Activated naive CD4-positive, alpha-beta T cell treated with anti-CD3 and anti-CD28 coated beads for 36 hours (primary cell): ENCODE measurements around the gene CDKN2A. TPM values are rescaled to one million over a fixed set of nuclear protein-coding genes. Genes with fewer than 3 reads are reported as not detected.

Experiments
- CTCF ChIA-PET: fragments of 350-600 bp; sonication (Branson Sonifier 250); formaldehyde crosslinking; loops from one replicate; lab custom pipeline; 2021; ENCODE audit warnings: antibody characterized with exemption; lab: Charles Lee
- DNase-seq: peaks from one replicate; pipeline ENCODE4 v3.0.0-alpha.2; 2020
- H3K27ac Mint-ChIP-seq: one replicate; pipeline ENCODE4 v1.8.0; 2021; ENCODE audit warnings: mild to moderate bottlenecking, mixed read lengths
- H3K27me3 Mint-ChIP-seq: one replicate; pipeline ENCODE4 v1.8.0; 2021; ENCODE audit warnings: low read depth, mixed read lengths
- H3K36me3 Mint-ChIP-seq: one replicate; pipeline ENCODE4 v1.8.0; 2021; ENCODE audit warnings: low read depth, mixed read lengths
- H3K4me1 Mint-ChIP-seq: one replicate; pipeline ENCODE4 v1.8.0; 2021; ENCODE audit warnings: low read depth, mixed read lengths
- H3K4me3 Mint-ChIP-seq: one replicate; pipeline ENCODE4 v1.8.0; 2021; ENCODE audit warnings: mild to moderate bottlenecking, moderate library complexity, mixed read lengths
- H3K9me3 Mint-ChIP-seq: one replicate; pipeline ENCODE4 v1.8.0; 2021; ENCODE audit warnings: mixed read lengths
- intact Hi-C: fragments of 100-400 bp; cut with micrococcal nuclease; formaldehyde crosslinking; loops from one replicate; pipeline ENCODE4 v1.15.1; 2023
- total RNA-seq, 2 experiments: library from RNA; stranded (reverse); gene quantifications; one replicate each; pipeline ENCODE4 v1.2.3, GENCODE V29; 2021

CDKN2A gene
- total RNA-seq, 2 experiments from 2014 or later: 0.57 to 0.89 TPM

DNA sequence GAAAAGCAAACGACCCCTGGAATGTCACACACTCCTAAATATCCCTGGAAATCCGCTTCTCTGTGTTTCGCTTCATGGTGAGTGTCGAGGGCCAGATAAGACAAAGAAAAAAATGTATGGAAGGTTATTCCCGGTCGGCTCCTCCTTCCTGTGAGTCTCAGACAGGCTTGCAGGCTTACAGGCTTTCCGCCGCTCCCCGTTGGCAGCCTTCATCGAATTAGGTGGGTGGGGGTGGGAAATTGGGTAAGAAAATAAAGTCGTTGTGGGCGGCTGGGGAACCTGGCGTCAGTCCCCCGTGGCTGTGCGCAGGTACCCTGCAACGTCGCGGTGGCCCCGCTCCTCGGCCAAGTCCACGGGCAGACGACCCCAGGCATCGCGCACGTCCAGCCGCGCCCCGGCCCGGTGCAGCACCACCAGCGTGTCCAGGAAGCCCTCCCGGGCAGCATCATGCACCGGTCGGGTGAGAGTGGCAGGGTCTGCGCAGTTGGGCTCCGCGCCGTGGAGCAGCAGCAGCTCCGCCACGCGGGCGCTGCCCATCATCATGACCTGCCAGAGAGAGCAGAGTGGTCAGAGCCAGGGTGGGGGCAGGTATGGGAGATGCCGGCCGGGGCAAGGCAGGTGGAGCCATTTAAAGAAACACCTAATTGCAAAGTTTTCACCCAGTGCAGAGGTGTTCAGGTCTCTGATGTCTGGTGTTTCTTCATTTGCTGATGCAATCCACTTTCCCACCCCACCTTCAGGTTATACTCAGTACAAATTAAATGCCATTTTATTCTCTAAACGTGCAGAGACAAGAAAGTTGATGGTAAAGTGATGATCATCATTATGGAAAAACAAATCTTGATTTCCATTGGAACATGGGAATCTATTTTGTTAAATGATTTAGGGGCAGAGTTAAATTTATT is 11.8 kb upstream of the CDKN2A start:
- DNase-seq: no peak
- H3K4me3 Mint-ChIP-seq: no peak overlapping the region
- H3K27me3 Mint-ChIP-seq: peaks cover 66% of the 10 kb centered on the region
- no peak overlapping the region for H3K27ac Mint-ChIP-seq
- no peaks in the 10 kb centered on the region for H3K36me3 Mint-ChIP-seq
- H3K4me1 Mint-ChIP-seq: peaks cover 18% of the 10 kb centered on the region
- H3K9me3 Mint-ChIP-seq: no peaks in the 10 kb centered on the region
- intact Hi-C loops: loop anchor here (10.0 kb wide), 1 partner anchor 971 kb away; the partner anchor contains the start of gene HACD4
- CTCF ChIA-PET: interaction anchor here (0.9 to 3.5 kb wide), 4 partner anchors 9 to 233 kb away, joined by 3 to 68 read pairs (median 8); no protein-coding TSS in a partner anchor

GRCh38 chr9:22005021-22005701 is 11.0 kb upstream of the CDKN2A start:
- peak overlapping the region; percentile 37 for H3K4me3 Mint-ChIP-seq
- CTCF ChIA-PET: no interaction called here
- no peaks in the 10 kb centered on the region for H3K36me3 Mint-ChIP-seq
- H3K4me1 Mint-ChIP-seq: peaks cover 18% of the 10 kb centered on the region
- H3K9me3 Mint-ChIP-seq: no peaks in the 10 kb centered on the region
- no peak overlapping the region for H3K27ac Mint-ChIP-seq
- H3K27me3 Mint-ChIP-seq: peaks cover 61% of the 10 kb centered on the region
- intact Hi-C loops: loop anchor here (10.0 kb wide), 1 partner anchor 970 kb away; the partner anchor contains the start of gene HACD4
- DNase-seq: peak; percentile 50

GRCh38 chr9:22002038-22002437 is 7.8 kb upstream of the CDKN2A start:
- DNase-seq: no peak
- CTCF ChIA-PET: no interaction called here
- Mint-ChIP-seq H3K27ac (no peak overlapping the region), H3K9me3 (no peaks in the 10 kb centered on the region), H3K4me3 (no peak overlapping the region), H3K4me1 (peaks cover 11% of the 10 kb centered on the region), H3K27me3 (peaks cover 52% of the 10 kb centered on the region), H3K36me3 (no peaks in the 10 kb centered on the region)
- intact Hi-C loops: loop anchor here (10.0 kb wide), 1 partner anchor 967 kb away; the partner anchor contains the start of gene HACD4

DNA sequence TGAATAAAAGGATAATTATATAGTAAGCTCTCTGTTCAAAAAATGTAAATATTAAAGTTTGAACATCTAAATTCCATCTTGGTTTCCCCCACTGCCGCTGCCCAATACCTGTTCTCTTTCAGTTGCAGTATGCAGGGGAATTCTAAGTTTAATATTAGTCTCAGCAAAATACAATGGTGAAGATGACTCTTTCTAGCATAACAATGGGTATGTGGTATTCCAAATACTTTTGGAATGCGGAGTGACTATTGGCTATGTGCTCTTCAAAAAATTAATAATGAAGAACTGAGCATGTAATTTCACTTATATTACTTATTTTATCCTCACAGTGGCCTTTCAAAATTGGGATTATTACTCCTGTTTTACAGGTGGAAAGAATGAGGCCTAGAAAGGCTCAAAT is 3.8 kb upstream of the CDKN2A start:
- intact Hi-C loops: loop anchor here (10.0 kb wide), 1 partner anchor 443 kb away; no protein-coding TSS in a partner anchor
- no peaks in the 10 kb centered on the region for H3K9me3 Mint-ChIP-seq
- H3K27ac Mint-ChIP-seq: no peak overlapping the region
- CTCF ChIA-PET: interaction anchor here (1.0 kb wide), 2 partner anchors 11 to 185 kb away, joined by 3 read pairs; partner anchors contain the start of gene CDKN2B
- no peaks in the 10 kb centered on the region for H3K36me3 Mint-ChIP-seq
- peaks cover 47% of the 10 kb centered on the region for H3K27me3 Mint-ChIP-seq
- peaks cover 10% of the 10 kb centered on the region for H3K4me1 Mint-ChIP-seq
- no peak overlapping the region for H3K4me3 Mint-ChIP-seq
- DNase-seq: no peak

DNA sequence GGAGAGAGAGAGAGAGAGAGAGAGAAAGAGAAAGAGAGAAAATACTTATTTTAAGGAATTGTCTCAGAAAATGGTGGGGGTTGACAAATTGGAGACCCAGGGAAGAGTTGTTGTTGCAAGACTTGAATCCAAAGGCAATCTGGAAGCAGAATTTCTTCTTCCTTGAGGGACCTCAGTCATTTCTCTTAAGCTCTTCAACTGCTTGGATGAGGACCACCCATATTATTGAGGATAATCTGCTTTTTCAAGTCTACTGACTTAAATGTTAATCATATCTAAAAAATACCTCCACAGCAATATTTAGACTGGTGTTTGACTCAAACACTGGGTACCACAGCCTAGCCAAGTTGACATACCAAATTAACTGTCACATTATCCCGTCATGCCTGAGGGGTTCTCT is 3.3 kb upstream of the CDKN2A start:
- H3K27me3 Mint-ChIP-seq: peaks cover 45% of the 10 kb centered on the region
- intact Hi-C loops: loop anchor here (10.0 kb wide), 1 partner anchor 443 kb away; no protein-coding TSS in a partner anchor
- H3K9me3 Mint-ChIP-seq: no peaks in the 10 kb centered on the region
- H3K36me3 Mint-ChIP-seq: no peaks in the 10 kb centered on the region
- H3K4me3 Mint-ChIP-seq: no peak overlapping the region
- peaks cover 10% of the 10 kb centered on the region for H3K4me1 Mint-ChIP-seq
- no peak overlapping the region for H3K27ac Mint-ChIP-seq
- CTCF ChIA-PET: interaction anchor here (0.6 to 1.3 kb wide), 5 partner anchors 9 to 241 kb away, joined by 3 to 5 read pairs (median 3); partner anchors contain the start of genes CDKN2B and MTAP
- DNase-seq: no peak

DNA sequence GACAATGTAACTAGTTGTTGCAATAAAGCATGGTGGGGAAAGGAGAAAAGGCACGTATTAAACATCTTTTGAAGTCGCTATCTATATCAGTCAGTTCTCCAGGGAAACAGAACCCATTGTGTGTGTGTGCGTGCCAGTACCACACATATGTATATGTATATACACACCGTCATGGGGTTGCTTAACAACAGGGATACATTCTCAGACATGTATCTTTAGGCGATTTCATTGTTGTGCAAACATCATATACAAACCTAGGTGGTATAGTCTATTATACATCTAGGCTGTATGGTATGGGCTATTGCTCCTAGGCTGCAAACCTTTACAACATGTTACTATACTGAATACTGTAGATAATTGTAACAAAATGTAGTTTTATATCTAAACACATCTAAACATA is 2.7 kb upstream of the CDKN2A start:
- DNase-seq: no peak
- H3K4me3 Mint-ChIP-seq: no peak overlapping the region
- CTCF ChIA-PET: interaction anchor here (0.6 to 1.3 kb wide), 5 partner anchors 10 to 248 kb away, joined by 3 to 5 read pairs (median 4); partner anchors contain the start of genes CDKN2B and MTAP
- intact Hi-C loops: loop anchor here (10.0 kb wide), 1 partner anchor 442 kb away; no protein-coding TSS in a partner anchor
- no peak overlapping the region for H3K27ac Mint-ChIP-seq
- peaks cover 40% of the 10 kb centered on the region for H3K27me3 Mint-ChIP-seq
- no peaks in the 10 kb centered on the region for H3K36me3 Mint-ChIP-seq
- no peaks in the 10 kb centered on the region for H3K9me3 Mint-ChIP-seq
- H3K4me1 Mint-ChIP-seq: peaks cover 10% of the 10 kb centered on the region

DNA sequence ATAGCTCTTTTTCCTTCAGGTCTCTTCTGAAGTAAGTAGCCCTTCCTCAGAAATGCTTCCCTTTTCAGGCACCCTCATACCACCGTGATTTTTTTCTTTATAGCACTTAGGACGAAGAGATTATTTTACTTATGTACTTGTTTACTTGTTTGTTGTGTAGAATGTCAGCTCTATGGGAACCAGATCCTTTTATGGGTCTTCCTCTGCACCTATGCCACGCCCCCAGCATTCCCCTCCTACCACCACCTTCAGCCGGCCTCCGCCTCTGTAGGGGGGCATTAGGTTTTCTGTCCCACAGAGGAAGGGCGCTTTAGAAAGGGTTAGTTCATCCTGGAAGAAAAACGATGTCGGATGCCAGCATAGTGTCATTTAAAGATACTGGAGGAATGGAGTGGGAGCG is 2.2 kb upstream of the CDKN2A start:
- CTCF ChIA-PET: interaction anchor here (1.0 to 1.3 kb wide), 3 partner anchors 10 to 248 kb away, joined by 3 to 5 read pairs (median 4); no protein-coding TSS in a partner anchor
- H3K27me3 Mint-ChIP-seq: peaks cover 43% of the 10 kb centered on the region
- peak overlapping the region; percentile 87 for H3K4me3 Mint-ChIP-seq
- no peak for DNase-seq
- no peaks in the 10 kb centered on the region for H3K9me3 Mint-ChIP-seq
- H3K27ac Mint-ChIP-seq: no peak overlapping the region
- H3K4me1 Mint-ChIP-seq: peaks cover 10% of the 10 kb centered on the region
- no peaks in the 10 kb centered on the region for H3K36me3 Mint-ChIP-seq
- intact Hi-C loops: loop anchor here (10.0 kb wide), 1 partner anchor 442 kb away; no protein-coding TSS in a partner anchor

GRCh38 chr9:21995666-21996398 is 1.6 kb upstream of the CDKN2A start:
- H3K9me3 Mint-ChIP-seq: no peaks in the 10 kb centered on the region
- DNase-seq: no peak
- CTCF ChIA-PET: interaction anchor here (1.0 to 1.3 kb wide), 2 partner anchors 42 to 249 kb away, joined by 4 to 5 read pairs; no protein-coding TSS in a partner anchor
- no peaks in the 10 kb centered on the region for H3K36me3 Mint-ChIP-seq
- H3K4me3 Mint-ChIP-seq: peak overlapping the region; percentile 87
- H3K27ac Mint-ChIP-seq: no peak overlapping the region
- peaks cover 10% of the 10 kb centered on the region for H3K4me1 Mint-ChIP-seq
- intact Hi-C loops: loop anchor here (1.0 to 10.0 kb wide), 8 partner anchors 12 to 661 kb away; partner anchors contain the start of genes KLHL9 and MTAP
- H3K27me3 Mint-ChIP-seq: peaks cover 41% of the 10 kb centered on the region

DNA sequence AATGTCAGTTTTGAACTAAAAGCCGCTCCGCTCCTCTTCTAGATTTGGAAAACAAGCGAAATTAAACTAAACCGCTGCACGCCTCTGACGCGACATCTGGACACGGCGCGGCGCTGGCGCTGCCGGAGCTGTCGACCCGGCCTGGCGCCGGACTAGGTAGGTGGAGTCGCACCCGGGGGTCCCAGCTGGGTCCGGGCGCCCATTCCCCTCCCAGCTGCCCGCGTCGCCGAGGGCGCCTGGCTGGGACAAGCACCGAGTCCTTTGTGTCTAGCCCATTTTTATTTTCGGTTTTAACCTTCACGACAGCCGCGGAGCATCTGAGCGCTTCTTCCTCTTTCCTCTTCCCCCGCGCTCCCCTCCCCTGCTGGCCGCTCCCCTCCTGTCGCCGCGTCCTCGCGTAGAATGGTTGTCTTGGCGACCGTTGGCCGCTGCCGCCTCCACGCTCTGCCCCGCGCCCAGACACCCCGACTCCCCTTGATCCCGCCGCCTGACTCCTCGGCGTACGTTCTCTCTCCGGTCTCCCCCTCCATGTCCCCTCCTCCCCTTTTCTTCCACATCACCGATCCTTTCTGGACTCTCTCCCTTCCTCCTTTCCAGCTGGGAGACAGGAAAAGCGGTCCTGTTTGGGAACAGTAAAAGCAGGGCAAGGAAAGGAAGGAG is 944 bp upstream of the CDKN2A start:
- Mint-ChIP-seq H3K27ac (peak overlapping the region; percentile 36), H3K4me3 (peak overlapping the region; percentile 87), H3K27me3 (peaks cover 44% of the 10 kb centered on the region), H3K9me3 (no peaks in the 10 kb centered on the region), H3K36me3 (no peaks in the 10 kb centered on the region), H3K4me1 (peaks cover 10% of the 10 kb centered on the region)
- DNase-seq: peak; percentile 77
- CTCF ChIA-PET: interaction anchor here (0.9 to 2.3 kb wide), 5 partner anchors 13 to 461 kb away, joined by 3 to 8 read pairs (median 3); partner anchors contain the start of gene CDKN2B
- intact Hi-C loops: loop anchor here (1.0 to 10.0 kb wide), 8 partner anchors 13 to 660 kb away; partner anchors contain the start of genes KLHL9 and MTAP

- intact Hi-C loops: loop anchor here (1.0 to 10.0 kb wide), 9 partner anchors 14 to 659 kb away; partner anchors contain the start of genes KLHL9 and MTAP
- Mint-ChIP-seq H3K4me1 (peaks cover 13% of the 10 kb centered on the region), H3K27me3 (peaks cover 47% of the 10 kb centered on the region), H3K9me3 (peaks cover 3% of the 10 kb centered on the region), H3K27ac (peak within 1 kb of the TSS; percentile 36), H3K36me3 (peaks cover 2% of the 10 kb centered on the region), H3K4me3 (peak within 1 kb of the TSS; percentile 87)
- DNase-seq: peak; percentile 47
- CTCF ChIA-PET: interaction anchor here (0.9 to 2.3 kb wide), 4 partner anchors 14 to 461 kb away, joined by 3 to 8 read pairs (median 3); partner anchors contain the start of gene CDKN2B
Observed at GRCh38 chr9:21994556-21995005, 389 bp upstream of the CDKN2A start, which contains the start of gene CDKN2B-AS1. Gene CDKN2B-AS1, plus strand, starts transcription at chr9:21994791.
